HG03045 (cell line): ENCODE results near the gene CELA2B.
"Not testable (repeated sequence)": the region's sequence is repeated elsewhere in the genome, so short reads cannot be mapped to it uniquely, and the experiment has no call there.

ENCODE experiments used
- ATAC-seq: cut with Tn5 transposase; IDR thresholded peaks from one replicate; pipeline ENCODE4 v1.9.1; 2021; ENCODE audit warnings: mild to moderate bottlenecking, moderate library complexity; ENCODE audit not compliant: unreplicated experiment

Gene CELA2B

DNA sequence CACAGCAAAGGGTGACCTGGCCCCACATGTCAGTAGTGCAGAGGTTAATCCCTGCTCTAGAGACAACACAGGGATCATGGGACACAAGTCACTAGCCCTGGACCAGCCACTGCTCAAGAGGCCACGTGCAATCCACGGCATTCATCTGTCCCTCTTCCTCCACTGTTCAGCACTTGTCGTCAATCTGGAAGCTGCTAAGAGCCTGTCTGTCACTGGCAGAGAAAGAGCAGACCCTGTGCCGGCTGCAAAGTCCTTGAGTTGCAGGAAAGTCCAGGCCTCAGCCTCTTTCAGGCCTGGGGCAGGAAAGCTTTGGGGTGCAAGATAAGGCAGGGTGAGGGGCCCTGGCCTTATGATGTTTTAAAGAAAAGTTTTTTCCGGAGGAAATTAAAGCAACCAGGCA lies 16.7 kb downstream of the CELA2B start:
- ATAC-seq: no peak

DNA sequence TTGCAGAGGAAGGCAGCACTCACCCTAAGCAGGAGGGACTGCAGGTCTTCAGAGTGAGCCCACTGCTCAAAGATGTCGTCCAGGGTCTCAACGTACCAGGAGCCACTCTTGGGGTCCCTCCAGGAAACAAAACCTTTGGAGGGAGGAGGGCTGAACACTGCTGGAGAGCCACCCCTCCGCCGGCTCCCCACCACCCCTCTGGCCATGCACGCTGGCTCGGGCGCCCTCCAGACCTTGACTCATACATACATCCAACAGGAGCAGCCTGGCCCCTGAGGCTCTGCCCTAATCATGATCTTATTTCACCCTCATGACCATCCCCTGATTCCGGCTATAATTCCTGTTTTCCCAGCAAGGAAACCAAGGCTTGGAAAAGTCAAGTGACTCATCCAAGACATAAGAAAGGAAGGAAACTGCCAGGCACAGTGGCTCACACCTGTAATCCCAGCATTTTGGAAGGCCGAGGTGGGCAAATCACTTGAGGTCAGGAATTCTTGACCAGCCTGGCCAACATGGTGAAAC lies 18.0 kb downstream of the CELA2B start:
- ATAC-seq: no peak

DNA sequence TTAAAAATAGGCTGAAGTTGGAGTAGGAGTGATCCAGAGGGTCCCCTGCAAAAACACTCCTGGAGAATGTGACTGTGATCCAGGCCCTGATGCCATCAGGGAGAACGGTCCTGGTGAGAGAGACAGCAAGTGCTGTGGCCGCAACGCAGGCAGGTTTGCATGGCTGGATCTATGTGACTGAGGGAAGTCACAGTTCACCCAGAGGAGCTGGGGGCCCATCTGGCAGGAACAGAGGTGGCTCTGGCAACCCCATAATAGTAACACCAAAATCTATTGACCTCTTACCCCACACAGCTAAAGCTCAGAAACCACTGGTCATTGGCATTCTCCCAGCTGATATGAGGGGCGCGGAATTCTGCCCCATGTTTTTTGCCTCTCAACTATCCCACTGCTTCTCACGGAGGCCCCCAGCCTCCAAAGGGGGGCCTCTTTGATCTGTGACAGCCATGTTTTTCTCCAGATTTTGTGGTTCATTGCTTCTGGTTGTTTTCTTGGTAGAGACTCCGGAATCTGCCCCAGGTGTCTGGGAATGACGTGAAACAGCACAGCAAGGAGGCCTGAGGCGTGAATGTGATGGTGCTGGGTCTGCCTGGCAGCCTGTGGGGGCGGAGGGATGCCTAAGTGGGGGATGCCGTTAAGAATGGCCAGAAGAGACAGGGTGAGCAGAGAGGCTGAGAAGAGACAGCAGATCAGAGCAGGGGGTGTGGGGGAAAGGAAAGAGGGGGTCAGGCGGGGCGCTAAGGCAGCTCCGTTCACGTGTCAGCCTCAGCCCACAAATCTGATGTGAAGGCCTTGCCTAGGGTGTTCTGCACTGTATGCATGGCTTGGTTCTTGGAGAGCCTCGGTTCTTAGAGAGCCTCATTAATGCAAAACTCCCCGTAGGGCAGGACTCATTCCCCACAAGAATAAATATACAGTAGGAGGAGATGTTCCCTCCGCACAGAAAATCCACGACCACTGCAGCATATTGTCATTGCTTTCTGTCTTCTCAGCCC lies 24.6 kb downstream of the CELA2B start:
- ATAC-seq: no peak

DNA sequence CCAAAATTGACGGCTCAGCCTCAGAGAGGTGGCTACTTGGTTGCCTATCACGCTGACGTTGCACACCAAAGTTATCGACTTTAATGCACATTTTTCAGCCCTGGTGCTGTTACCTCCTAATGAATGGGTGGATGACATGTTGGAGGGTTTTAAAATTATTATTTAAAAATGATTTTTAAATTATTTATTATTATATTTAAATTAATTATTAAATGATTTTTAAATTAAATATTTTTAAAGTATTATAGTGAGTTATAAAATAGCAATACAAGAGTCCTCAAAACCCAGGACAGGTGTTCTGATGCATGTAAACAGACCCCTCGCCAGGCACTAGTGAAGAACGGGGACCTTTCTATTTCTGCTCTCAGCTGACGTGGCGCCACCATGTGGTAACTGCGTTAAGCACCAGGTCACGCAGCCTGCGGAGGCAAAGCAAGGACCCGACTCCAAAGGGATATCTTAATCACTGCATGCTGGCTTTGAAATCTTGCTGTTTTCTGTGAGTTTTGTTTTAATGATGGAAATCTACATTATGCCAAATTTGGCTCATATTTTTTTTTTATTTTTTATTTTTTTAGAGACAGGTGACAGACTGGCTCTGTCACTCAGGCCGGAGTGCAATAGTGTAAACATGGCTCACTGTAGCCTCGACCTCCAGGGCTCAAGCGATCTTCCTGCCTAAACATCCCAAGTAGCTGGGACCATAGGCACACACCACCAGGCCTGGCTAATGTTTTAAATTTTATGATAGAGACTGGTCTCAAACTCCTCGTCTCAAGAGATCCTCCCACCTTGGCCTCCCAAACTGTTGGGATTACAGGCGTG lies 25.5 kb downstream of the CELA2B start:
- ATAC-seq: no peak

DNA sequence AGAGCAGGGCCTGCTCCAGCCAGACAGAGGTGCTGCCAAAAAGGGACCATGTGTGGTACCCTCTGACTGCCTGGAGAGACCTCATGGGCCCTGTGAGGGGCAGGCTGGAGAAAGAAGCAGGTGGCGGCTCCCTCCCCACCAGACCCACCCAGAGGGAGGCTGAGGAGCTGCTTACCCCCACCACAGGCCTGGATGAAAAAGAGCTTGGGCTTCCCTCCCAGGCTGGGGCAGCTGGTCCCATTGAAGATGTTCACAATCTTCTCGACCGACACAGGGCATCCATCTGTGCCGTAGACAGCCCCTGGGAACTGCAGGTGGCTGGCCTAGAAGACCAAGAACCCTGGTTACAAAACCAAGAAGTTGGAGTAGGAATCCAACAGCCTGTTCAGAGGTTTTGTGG lies 28.5 kb downstream of the CELA2B start:
- ATAC-seq: no peak

DNA sequence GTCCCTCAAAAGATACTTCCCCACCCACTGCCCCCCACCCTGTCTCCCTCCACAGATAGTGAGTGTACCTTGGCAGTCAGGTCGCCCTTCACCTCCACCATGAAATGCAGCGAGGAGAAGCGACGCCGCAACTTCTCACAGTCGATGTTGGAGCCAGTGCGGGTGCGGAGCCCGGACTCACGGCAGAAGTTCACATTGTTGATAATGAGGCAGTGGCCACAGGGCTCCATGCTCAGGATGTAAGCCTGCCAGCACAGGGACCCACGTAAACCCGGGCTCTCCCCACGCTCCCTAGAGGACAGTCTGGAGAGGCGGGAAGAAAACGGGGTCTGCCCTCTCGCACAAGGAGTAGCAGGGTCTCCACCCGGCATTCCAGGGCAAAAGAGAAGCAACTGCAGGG lies 30.9 kb downstream of the CELA2B start:
- no peak for ATAC-seq

DNA sequence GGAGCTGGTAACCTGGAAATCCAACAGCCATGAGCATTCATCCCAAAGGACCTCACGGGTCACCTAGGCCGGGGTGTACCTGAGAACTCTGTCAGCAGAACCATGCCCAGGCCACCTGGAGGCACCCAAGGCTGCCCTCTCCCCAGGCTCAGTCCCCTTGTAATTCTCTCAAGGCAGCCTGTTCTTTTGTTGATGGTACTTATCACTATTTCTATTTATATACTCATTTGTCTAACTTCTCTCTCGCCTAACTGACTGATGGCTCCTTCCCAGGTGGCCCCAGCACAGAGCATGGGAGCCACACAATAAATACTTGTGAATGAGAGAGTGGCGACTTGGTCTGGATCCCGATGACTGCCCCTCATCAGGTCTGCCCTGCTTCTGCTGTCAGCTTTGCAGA lies 31.4 kb downstream of the CELA2B start:
- no peak for ATAC-seq

DNA sequence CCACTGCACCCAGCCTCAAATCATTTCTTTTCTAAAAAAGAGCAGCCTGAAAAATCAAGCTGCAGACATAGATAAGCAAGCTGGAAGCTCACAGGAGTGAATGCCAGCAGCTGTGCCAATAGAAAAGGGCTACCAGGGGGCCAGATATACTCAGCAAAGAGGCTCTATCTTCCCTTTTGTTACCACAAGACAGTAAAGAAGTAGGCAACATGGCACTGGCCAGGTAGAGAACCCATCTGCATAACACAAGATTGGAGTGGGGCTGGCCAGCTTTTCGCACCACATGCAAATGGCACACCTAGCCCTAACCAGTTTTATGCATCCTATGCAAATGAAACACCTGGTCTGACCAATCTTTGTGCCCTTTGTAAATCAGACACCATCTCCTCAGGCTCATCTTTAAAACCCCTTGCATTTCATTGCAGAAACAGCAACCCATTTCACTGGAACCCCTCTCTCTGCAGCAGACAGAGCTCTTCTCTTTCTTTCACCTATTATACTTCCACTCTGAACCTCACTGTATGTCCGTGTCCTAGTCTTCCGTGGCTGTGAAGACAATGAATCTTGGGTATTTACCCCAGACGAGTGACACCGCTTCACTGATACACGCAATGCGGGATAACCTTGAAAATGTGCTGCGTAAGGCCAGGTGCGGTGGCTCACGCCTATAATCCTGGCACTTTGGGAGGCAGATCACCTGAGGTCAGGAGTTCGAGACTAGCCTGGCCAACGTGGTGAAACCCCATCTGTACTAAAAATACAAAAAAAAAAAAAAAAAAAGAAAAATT lies 33.0 kb downstream of the CELA2B start:
- no peak for ATAC-seq

DNA sequence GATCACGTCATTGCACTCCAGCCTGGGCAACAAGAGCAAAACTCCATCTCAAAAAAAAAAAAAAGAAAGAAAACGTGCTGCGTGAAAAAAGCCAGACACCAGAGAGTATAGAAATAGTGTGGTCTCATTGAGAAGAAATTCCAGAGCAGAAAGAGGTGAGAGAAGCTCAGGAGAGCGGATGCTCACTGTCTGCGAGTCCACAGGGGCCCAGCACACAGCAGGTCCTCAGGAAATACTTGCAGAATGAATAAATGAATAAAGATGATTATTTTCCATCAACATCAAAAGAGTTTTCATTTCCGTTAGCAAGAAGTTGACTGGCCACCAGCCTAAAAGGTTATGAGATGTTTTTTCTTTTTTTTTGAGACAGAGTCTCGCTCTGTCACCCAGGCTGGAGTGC lies 33.7 kb downstream of the CELA2B start:
- ATAC-seq: no peak

DNA sequence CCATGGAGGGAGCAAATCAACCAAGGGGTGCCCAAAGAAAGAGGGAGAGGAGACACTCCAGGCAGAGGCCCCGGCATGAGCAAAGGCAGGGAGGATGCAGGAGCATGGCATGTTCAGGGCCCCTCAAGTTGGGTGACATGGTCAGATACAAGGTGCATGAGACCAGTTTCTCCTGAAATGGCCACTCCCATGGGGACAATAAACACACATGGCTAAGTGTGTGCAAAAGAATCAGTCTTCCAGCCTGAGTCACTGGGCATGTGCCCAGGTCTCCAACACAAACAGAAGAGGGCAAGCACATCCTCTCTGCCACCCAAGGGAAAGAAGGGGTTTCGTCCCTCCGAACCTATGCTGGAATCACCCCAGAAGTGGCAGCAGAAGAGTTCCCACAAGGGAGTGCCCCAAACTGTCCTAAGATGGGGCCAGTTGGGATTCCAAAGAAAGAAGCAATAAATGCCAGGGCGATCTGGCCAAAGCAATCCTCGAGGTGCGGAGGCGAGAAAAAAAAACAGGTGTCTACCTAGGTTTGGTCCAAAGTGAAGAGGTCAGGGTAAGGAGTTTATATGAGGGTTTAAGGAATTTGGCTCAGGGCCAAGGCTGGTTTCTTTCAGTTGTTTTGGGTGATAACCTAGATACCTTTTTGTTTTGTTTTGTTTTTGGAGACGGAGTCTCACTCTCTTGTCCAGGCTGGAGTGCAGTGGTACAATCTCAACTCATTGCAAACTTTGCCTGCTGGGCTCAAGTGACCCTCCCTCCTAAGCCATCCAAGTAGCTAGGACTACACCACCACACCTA lies 34.9 kb downstream of the CELA2B start:
- no peak for ATAC-seq

DNA sequence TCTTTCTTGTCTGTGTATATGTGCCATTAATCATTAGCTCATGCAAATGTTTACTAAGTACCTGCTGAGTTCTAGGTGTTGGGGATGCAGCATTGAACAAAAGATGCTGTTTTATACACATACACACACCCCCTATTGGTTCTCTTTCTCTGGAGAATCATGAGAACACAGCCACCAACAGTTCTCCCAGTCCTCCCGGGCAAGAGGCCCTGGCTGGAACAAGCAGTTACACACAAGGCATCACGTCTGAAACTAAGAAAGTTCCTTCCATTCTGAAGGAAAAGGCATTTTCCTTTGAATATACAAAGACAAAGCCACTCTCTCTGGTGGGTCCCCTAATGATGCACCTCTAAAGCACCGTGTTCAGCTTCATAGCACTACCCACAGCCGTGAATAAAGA lies 37.3 kb downstream of the CELA2B start:
- no peak for ATAC-seq

DNA sequence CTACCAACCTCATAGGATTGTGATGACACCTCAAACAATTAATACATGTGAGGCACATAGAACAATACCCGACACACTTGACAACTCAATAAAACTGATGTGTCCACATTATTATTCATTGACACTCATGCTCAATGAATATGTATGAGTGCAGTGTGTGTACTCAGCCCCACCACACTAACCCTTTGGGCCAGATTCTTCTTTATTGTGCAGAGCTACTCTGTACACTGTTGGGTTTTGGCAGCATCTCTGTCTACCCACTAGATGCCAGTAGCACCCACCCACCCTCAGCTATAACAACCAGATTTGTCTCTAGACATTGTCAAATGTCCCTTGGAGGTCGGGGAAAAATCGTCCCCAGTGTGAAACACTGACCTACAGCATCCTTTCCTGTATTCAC lies 38.0 kb downstream of the CELA2B start:
- ATAC-seq: no peak

DNA sequence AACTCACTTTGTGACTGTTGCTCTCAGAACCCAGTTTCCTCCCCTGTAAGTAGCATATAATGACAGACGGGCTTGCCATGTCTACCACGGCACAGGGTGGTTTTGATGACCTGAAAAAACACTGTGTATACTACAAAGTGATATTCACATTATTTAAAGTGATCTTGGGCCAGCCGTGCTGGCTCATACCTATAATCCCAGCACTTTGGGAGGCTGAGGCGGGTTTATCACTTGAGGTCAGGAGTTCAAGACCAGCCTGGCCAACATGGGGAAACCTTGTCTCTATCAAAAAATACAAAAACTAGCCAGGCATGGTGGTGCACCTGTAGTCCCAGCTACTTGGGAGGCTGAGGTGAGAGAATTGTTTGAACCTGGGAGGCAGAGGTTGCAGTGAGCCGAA lies 38.7 kb downstream of the CELA2B start:
- ATAC-seq: not testable (repeated sequence)

DNA sequence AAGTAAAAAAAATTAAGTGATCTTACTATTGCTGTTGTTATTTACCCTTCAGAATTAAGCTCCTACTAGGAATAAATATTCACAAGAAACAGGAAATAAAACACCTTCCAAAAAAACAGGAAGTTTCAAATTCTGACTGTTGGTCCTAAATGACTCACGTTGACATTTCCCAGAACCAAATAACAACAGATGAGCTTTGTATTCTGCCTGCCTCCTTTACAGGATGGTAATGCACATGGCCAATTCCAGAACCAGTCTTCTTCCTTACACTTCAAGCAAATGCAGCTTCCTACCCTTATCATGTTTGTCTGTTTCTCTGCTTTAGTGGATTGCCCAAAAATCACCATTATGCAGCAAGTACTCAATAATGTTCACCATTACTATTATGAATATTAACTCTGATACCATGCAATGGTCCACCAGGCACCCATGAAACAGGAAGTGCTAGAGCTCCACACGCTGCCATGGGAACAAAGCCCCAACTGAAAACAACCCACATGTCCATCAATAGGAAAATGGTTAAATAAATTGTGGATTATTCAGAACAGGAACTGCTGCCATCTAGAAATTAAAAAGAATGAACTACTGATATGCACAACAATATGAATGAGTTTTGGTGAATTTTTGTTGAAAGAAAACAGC lies 39.2 kb downstream of the CELA2B start:
- ATAC-seq: no peak

DNA sequence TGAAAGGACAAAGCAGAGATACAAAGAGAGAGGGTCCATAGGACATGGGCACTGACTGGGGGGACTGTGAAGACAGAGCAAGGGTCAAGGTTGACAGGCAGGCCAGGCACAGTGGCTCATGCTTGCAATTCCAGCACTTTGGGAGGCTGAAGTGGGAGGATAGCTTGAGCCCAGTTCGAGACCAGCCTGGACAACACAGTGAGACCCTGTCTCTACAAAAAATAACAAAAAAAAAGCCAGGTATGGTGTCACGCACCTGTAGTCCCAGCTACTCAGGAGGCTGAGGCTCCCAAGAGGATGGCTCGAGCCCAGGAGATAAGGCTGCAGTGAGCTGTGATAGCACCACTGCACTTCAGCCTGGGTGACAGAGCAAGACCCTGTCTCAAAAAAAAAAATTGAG lies 43.7 kb downstream of the CELA2B start:
- ATAC-seq: no peak

DNA sequence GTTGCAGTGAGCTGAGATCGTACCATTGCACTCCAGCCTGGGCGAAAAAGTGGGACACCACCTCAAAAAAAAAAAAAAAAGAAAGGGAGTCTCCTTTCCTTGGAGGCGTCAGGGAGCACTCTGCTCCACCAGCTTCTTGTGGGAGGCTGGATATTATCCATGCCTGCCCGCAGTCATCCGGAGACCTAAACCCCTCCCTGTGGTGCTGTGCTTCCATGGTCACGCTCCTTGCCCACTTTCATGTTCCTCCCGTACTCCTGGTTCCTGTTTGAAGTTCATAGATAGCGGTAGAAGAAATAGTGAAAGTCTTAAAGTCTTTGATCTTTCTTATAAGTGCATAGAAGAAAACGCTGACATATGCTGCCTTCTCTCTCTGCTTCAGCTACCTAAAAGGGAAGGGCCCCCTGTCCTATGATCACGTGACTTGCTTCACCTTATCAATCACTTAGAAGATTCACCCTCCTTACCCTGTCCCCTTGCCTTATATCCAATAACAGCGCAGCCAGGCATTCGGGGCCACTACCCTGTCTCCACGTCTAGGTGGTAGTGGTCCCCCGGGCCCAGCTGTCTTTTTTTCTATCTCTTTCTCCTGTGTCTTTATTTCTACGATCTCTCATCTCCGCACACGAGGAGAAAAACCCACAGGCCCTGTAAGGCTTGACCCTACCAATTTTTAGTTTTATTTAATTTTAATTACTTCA lies 45.5 kb downstream of the CELA2B start:
- ATAC-seq: not testable (repeated sequence)

DNA sequence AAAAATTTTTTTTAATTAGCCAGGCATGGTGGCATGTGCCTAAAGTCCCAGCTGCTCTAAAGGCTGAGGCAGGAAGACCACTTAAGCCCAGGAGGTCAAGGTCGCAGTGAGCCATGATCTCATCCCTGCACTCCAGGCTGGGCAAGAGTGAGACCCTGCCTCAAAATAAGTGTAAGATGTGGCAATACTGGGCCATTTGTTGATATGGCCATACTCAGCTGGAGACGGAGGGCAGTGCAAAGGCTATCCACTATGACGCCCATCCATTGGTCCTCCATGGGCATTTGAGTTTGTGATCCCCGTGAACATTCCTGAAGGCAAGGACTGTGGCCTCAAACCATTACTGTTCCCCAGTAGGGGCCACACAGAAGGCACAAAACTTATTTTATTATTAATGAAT lies 46.6 kb downstream of the CELA2B start:
- ATAC-seq: no peak

DNA sequence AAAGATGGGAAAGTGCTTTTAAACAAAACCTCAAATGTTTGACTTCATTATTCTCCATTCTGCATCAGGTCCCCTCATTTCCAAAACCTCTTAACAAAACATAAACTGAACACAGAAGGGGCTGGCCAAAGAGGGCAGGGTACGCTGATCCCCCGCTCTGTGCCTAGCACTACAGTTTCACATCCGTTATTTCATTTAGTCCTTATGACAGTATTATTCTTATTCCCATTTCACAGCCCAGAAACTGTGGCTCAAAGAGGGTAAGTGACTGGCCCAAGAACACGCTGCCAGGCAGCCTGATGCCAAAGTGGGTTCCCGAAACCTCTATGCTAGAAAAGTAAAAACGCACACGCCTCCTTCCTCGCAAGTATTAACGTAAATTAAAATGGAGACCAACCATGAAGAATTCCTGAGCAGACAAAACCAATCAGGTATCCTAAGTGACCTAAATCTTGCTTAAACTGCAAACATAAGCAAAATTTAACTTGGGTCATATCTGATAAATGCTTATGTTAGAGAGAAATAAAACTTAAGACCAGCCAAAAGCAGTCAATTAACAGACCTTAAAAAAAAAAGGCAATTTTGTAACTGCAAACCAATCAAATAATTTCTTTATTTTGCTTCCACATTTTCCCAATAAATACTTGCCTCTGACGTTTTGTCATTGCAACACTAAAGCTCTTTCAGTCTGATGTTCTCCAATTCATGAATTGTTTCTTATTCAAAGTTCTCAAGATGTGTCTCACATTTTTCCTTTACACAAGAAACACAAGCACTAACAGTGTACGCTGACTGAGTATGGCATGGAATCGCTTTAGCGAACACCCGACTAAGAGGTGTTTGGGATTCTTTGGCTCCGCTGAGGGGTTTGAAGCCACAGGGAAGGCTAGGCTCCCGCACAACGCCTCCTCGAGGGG lies 47.5 kb downstream of the CELA2B start:
- ATAC-seq: no peak
